Inflammatory macrophage treated with lipopolysaccharide for 4 hours (primary cell): ENCODE measurements around the gene C12orf75.
A peak's percentile ranks its signal among the peaks of the same experiment; 100 is the strongest.
"Not testable (repeated sequence)": the region's sequence is repeated elsewhere in the genome, so short reads cannot be mapped to it uniquely, and the experiment has no call there.

Experiments used
- DNase-seq: peaks from one replicate; pipeline ENCODE4 v3.0.0-alpha.2; 2020

C12orf75 gene

DNA sequence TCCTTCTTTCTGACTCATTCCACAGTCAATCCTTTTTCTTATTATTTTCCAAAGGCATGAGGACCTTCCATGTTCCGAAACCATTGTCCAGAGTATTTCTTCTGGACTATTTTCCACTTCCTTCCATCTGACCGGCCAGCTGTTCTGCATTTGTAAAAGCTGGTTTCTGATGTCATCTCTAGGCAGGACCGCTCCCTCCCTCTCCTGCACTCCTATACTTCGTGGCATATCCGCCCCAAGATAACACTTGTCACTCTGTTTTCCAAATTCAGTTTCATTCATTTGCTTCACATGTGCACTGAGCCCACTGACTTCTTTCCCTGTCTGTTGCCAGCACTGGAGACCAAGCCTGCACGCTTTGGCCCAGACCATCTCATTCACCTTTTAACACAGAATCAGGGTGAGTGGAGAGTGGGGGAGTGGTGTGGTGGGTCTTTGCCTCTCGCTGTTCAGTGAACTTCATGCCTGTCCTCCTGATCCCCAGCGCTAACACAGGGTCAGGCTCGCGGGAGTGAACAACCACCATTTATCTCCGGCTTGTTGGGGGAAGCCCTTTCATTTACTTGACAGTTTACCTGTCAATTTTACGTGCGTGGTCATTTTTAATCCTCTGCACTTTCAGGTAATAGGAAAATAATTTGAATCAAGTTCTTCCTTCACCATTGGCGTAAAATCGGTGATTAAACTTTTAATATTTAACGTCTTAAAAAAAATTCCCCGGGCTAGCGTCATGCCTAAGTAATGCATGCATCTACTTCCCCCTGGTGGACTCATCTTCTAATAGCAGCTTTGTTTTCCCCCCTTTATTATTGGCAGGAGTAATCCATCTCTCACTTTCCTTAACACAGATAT is 52.5 kb downstream of the C12orf75 start:
- DNase-seq, result peak; percentile 55

DNA sequence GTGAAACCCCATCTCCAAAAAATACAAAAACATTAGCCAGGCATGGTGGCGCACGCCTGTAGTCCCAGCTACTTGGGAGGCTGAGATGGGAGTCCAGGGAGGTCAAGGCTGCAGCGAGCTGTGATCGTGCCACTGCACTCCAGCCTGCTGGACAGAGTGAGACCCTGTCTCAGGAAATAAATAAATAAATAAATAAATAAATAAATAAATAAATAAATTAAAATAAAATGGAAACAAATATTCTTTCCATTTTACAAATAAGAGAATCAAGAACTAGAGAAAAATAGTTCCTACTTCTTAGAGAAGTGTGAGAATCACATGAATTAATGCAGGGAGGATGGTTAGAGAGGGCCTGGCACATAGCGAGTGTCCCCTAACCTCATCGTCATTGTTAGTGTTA is 53.7 kb downstream of the C12orf75 start:
- no peak for DNase-seq

GRCh38 chr12:105384916-105385535 is 54.5 kb downstream of the C12orf75 start:
- peak; percentile 3 for DNase-seq

- no peak for DNase-seq
Observed at GRCh38 chr12:105386431-105386830, 55.9 kb downstream of the C12orf75 start.

DNA sequence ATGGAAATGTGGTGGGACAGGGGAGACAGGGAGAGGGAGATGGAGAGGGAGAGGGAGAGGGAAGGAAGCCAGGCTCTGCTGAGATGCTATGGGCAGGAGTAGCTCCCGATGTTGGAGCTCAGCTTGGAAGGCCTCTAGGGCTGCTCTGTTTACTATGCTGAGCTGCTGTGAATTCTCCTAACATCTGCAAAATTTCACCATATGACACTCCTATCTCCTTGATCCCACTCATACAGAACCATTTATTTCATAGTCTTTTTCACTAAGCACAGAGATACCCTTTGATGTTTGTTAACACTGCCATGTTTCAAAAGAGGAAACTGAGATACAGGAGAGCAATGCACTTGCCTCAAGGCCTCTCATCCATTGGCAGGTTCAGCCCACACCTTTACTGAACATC is 60.7 kb downstream of the C12orf75 start:
- DNase-seq, result no peak

GRCh38 chr12:105393587-105393986 is 63.1 kb downstream of the C12orf75 start:
- DNase-seq, result no peak

- DNase-seq, result no peak
Observed at GRCh38 chr12:105396024-105396423, 65.5 kb downstream of the C12orf75 start.

DNA sequence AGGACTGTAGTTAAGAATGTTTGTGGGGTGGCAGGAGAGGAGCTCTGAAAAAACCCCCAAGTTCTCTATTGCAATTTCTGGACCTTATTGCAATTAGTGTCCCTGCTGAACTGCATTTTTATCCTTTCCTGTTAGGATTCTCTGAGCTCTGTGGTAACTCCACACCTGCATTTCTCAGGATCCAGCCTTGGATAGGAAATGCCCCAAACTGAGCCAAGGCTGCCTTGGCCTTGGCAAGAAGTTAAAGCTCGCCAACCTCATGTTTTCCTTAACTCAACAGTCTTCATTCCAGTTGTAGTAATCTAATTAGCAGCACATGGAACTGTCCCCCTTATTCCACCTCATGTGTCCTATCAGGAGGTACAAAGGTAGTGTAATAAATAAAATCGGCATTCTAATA is 66.5 kb downstream of the C12orf75 start:
- no peak for DNase-seq

DNA sequence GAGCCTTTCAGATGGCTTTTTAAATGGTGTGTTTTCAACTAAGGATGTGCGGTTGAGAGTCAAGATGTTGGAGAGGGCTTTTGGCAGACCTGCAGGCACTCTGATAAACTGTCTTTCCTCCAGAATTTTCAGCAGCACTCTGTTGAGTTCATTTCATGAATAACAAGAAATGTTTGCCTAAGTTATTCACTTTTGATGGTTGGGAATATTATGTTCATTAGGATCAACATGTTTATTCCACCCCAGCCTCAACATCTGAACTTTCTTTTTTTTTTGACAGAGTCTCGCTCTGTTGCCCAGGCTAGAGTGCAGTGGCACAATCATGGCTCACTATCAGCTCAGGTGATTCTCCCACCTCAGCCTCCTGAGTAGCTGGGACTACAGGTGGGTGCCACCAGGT is 68.4 kb downstream of the C12orf75 start:
- no peak for DNase-seq

DNA sequence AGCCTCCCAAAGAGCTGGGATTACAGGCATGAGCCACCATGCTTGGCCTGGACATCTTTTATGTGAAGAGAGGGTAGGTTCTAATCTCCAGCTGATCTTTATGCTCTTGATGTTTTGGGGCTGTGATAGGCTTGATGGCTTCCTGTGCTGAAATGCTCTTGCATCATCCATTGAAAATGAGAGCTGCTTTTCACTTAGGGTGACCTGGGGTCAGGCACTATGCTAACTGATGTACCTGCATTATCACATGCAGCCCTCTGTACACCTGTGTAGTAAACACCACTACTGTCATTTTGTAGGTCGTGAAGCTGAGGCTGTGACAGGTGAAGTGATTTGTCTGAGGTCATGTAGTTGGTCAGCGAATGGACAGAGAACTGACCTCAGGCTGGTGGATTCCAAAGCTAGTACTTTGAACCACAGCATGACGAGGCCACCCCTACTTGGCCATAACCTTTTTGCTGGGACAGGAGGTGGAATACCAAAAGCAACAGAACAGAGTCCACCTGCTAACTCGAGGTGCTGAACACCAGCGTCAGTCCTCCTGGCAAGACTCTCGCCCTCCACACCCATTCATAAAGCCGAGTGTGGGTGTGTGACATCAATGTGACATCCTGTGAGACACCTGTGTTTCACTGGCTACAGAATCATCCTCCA is 69.1 kb downstream of the C12orf75 start:
- no peak for DNase-seq

GRCh38 chr12:105400227-105400626 is 69.7 kb downstream of the C12orf75 start:
- no peak for DNase-seq

- DNase-seq, result no peak
Observed at GRCh38 chr12:105401198-105401597, 70.7 kb downstream of the C12orf75 start.

- DNase-seq, result no peak
Observed at GRCh38 chr12:105402366-105402765, 71.9 kb downstream of the C12orf75 start.

DNA sequence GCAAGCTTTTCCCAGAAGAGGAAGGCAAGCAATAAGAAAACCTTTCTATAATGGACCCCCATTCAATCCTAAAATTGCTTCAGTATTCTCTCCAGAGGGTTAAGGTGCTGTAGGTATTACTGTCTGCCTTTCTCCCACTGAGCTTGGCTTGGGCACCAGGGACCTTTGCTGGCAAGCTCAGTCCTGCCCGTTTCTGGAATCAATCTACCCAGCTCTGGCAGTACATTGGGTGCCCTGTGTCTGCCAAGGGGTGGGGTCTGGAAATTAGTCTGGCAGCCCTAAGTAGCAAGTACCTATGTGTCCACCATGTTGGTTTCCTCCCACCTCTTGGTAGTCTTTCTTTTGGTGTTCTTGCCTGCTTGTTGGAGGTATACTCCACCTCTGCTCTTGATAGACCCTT is 72.6 kb downstream of the C12orf75 start:
- DNase-seq, result no peak

- not testable (repeated sequence) for DNase-seq
Observed at GRCh38 chr12:105404134-105404533, 73.6 kb downstream of the C12orf75 start.

DNA sequence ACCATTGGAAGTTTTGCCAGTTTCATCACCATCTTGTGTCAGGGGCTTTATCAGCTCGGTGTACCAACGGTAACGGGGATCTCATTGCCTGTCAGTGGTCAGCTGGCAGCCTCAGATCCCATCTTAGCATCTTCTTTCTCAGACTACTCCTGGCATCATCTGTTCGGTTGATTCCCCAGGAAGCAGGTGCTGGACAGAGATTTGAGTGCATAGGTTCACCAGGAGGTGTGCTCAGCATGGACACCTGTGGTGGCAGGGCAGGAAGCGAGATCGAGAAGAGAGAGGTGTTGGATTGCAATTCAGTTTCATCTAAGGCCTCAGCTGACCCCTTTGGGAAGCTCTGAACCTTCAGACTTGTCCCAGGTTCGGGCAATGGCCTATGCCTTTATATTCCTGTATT is 76.0 kb downstream of the C12orf75 start:
- DNase-seq, result no peak

DNA sequence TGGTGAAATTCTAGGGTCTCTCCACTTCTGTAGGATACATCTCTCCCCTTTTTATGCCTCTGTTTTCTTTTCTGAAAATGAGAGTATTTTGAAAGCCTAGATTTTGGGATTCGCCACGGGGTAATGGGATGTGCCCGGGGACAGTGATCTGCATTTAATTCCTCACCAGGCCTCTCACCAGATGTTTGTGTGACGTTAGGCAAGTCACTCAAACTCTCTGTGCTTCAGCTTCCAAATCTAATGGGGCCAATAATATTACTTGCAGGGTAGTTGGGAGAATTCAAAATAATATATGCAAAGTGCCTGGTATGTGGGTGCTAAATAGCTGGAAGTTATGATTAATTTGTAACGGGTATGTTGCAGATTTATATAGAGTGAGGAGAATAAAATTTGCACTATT is 78.8 kb downstream of the C12orf75 start:
- DNase-seq, result no peak

GRCh38 chr12:105409801-105410471 is 79.4 kb downstream of the C12orf75 start:
- no peak for DNase-seq

DNA sequence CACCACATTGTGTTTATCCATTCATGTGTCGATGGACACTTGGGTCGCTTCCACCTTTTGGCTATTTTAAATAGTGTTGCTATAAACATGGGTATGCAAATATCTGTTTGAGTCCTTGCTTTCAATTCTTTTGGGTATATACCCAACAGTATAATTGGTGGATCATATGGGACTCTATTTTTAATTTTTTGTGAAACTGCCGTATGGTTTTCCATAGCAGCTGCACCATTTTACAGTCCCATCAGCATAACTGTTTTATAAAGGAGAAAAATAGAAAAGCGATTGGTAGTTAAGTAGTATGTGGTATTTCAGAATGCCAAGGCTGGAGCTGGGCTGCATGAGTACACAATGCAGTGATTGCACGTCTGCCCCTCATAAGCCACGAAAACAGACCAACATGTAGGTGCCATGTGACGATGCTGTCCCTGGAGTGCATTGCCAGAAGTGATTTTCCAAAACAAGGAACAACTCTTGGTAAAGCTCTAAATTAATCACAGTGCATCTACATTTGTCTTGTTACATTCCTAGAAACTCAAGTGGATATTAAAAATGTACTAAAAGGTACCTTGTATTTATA is 83.5 kb downstream of the C12orf75 start:
- DNase-seq, result no peak

GRCh38 chr12:105417732-105418131 is 87.2 kb downstream of the C12orf75 start:
- DNase-seq, result no peak

DNA sequence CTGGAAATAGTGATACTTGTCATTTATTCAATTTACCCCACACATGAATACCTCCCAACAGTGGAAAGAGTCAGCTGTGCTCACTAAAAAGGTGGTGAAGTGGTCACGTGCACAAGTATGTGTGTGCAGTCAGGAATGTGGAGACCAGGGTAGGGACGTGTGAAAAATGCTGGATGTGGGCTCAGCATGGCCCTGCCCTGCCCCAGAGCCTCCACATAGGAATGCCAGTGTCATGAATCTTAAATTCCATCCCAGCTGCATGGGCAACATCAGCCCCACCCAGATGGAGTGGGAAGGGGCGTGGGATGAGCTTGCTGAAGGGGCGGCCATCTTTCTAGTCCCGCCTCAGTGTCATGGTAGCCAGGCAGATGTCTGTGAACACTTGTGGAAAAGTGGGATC is 87.7 kb downstream of the C12orf75 start:
- DNase-seq, result no peak

GRCh38 chr12:105418821-105419291 is 88.4 kb downstream of the C12orf75 start:
- DNase-seq, result no peak

DNA sequence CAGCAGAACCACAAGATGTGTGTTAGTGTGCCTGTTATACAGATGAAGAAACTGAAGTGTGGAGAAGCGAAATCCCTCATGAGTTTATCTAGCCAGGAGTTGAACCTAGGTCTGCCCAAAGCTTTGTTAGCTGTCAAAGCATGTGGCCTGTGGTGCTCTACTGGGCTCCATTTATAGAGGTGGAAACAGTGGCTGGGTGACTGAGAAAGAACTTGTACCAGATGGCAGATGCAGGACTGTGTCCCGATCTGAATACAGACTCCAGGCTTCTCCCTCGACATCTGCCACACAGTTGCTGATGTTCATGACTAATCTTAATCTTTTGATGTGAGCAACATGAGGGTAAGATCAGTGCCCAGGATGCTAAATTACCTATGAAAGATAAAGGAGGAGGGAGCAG is 89.1 kb downstream of the C12orf75 start:
- no peak for DNase-seq
